SU-DHL-6 (cell line): ENCODE results near the gene WDCP.

Experiments
- H2AFZ ChIP-seq: fragments of 200-600 bp; sonication (generic); 2 replicates; pipeline ENCODE4 v1.6.1; 2014; ENCODE audit warnings: low read depth, mild to moderate bottlenecking, moderate library complexity, mixed read lengths, antibody characterized with exemption, low read length; ENCODE audit not compliant: severe bottlenecking
- H3F3A ChIP-seq: fragments of 200-600 bp; shearing (Covaris generic); 2 replicates; pipeline ENCODE4 v1.6.0; 2016; ENCODE audit warnings: antibody characterized with exemption, mild to moderate bottlenecking; ENCODE audit not compliant: insufficient read depth
- H3K27ac ChIP-seq: fragments of 200-600 bp; sonication (generic); 2 replicates; pipeline ENCODE4 v1.5.1; 2016; ENCODE audit warnings: low read depth, mild to moderate bottlenecking, low read length, moderate library complexity, mixed read lengths
- H3K27me3 ChIP-seq: fragments of 200-600 bp; sonication (generic), shearing (Covaris generic); 2 replicates; pipeline ENCODE4 v1.6.0; 2014; ENCODE audit warnings: mild to moderate bottlenecking, low read length
- H3K36me3 ChIP-seq: fragments of 200-600 bp; sonication (generic); 2 replicates; pipeline ENCODE4 v1.6.1; 2014; ENCODE audit warnings: mild to moderate bottlenecking, low read length, mixed read lengths
- H3K4me2 ChIP-seq: fragments of 300-600, 200-600 bp; shearing (Covaris generic), sonication (generic); 2 replicates; pipeline ENCODE4 v1.6.0; 2014; ENCODE audit warnings: low read length, low read depth, mild to moderate bottlenecking; ENCODE audit not compliant: poor library complexity, severe bottlenecking
- H3K4me3 ChIP-seq: fragments of 200-600 bp; sonication (generic); 2 replicates; pipeline ENCODE4 v1.5.1; 2014; ENCODE audit warnings: antibody characterized with exemption, low read length, mild to moderate bottlenecking, mixed read lengths; ENCODE audit not compliant: insufficient read depth, poor library complexity, severe bottlenecking
- H3K79me2 ChIP-seq: fragments of 200-600 bp; sonication (generic); 2 replicates; pipeline ENCODE4 v1.6.1; 2014; ENCODE audit warnings: mild to moderate bottlenecking, low read length, moderate library complexity; ENCODE audit not compliant: insufficient read depth
- H3K9ac ChIP-seq: fragments of 200-600 bp; sonication (generic); 2 replicates; pipeline ENCODE4 v1.7.0; 2014; ENCODE audit warnings: mild to moderate bottlenecking, low read length
- H3K9me2 ChIP-seq: fragments of 200-600 bp; sonication (generic); replicated peaks from 2 replicates; pipeline ENCODE4 v1.6.1; 2014; ENCODE audit warnings: low read length; ENCODE audit not compliant: insufficient read depth
- H3K9me3 ChIP-seq: fragments of 200-600 bp; sonication (generic); 2 replicates; pipeline ENCODE4 v1.6.1; 2014; ENCODE audit warnings: low read length, mixed read lengths; ENCODE audit not compliant: insufficient read depth
- H4K20me1 ChIP-seq: fragments of 200-600 bp; sonication (generic); 2 replicates; pipeline ENCODE4 v1.6.1; 2014; ENCODE audit warnings: low read depth, mild to moderate bottlenecking, antibody characterized with exemption, low read length, moderate library complexity, mixed read lengths
- EZH2phosphoT487 ChIP-seq: fragments of 200-600 bp; sonication (generic), shearing (Covaris generic); conservative IDR thresholded peaks from 2 replicates; pipeline ENCODE4 v1.6.1; 2018; ENCODE audit warnings: mild to moderate bottlenecking, antibody characterized with exemption, low read length, moderate library complexity, mixed read lengths
- TF ChIP-seq, protein P1 (sequence below): fragments of 200-600 bp; sonication (generic); IDR thresholded peaks from one replicate; pipeline ENCODE4 v1.5.1; 2017; ENCODE audit warnings: antibody characterized with exemption, mild to moderate bottlenecking, low read length, moderate library complexity; ENCODE audit not compliant: insufficient read depth, poor library complexity, severe bottlenecking

The WDCP gene

DNA sequence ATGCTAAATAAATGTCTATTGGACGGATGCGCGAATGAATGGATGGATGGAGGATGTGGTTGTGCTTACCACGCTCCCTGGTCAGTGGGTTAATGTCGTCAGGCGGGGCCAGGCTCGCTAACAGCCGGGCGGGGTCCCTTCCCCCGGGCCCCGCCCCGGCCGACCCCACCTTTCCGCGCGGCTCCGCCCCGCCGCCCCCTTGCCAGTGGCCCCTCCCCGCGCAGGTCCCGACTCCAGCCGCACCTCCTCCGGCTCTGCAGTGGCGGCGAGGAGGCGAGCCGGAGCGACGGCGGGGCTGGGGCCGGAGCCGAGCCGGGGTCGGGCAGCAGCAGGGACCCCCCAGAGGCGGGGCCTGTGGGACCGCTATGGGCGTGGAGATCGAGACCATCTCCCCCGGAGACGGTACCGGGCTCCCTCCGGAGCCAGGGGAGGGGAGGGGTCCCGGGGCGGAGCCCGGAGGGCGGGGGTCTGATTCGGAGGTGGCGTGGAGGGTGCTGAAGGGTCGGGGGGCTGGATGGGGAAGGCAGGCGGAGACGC lies 2.4 kb upstream of the WDCP start, which contains the start of gene FKBP1B:
FKBP1B (plus strand) TSS at position 257 of the 537 bp plus-strand sequence; CDS start at position 366, 109 bp downstream.
- Histone ChIP-seq H3K9me2 (no peaks in the 10 kb centered on the region), H3K36me3 (no peaks in the 10 kb centered on the region), H2AFZ (peak within 1 kb of the TSS; percentile 89), H3K79me2 (peaks cover 25% of the 10 kb centered on the region), H4K20me1 (no peaks in the 10 kb centered on the region), H3K27me3 (no peaks in the 10 kb centered on the region), H3K4me3 (peak within 1 kb of the TSS; percentile 90), H3F3A (peaks cover 14% of the 10 kb centered on the region), H3K9me3 (no peaks in the 10 kb centered on the region), H3K9ac (peak within 1 kb of the TSS; percentile 60), H3K4me2 (peak within 1 kb of the TSS; percentile 100), H3K27ac (no peak within 1 kb of the TSS)
- TF ChIP-seq, protein P1, sequence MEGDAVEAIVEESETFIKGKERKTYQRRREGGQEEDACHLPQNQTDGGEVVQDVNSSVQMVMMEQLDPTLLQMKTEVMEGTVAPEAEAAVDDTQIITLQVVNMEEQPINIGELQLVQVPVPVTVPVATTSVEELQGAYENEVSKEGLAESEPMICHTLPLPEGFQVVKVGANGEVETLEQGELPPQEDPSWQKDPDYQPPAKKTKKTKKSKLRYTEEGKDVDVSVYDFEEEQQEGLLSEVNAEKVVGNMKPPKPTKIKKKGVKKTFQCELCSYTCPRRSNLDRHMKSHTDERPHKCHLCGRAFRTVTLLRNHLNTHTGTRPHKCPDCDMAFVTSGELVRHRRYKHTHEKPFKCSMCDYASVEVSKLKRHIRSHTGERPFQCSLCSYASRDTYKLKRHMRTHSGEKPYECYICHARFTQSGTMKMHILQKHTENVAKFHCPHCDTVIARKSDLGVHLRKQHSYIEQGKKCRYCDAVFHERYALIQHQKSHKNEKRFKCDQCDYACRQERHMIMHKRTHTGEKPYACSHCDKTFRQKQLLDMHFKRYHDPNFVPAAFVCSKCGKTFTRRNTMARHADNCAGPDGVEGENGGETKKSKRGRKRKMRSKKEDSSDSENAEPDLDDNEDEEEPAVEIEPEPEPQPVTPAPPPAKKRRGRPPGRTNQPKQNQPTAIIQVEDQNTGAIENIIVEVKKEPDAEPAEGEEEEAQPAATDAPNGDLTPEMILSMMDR: no peak
- no peak for TF ChIP-seq EZH2phosphoT487

DNA sequence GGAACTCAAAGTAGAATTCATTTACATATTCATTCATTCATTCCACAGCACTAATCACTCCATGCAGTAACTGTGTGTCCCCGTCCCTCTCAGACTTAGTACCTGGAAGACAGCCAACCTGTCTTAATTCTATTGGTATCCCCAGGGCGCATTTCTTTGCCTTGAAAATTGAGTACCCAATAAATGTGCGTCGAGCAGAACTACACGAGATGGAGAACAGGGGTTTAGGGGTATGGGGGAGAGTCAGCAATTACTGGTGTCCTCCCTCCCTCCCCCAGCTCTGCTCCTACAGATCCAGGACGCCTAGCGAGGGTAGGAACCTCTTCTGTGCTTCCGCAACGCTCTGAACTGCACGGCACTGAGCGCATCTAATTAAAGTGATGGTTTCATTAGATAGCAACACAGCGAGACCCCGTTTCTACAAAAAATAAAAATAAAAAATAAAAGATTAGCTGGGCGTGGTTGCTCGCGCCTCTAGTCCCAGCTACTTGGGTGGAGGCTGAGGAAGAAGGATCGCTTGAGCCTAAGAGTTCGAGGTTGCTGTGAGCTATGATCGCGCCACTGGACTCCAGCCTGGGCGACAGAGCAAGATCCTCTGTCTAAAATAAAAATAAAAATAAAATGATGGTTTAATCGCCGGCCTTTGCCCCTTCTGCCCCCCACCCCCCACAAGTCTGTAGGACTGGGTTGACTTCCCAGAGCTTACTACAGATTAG lies 1.7 kb upstream of the WDCP start:
- Histone ChIP-seq H3K4me3 (peak overlapping the region; percentile 90), H3F3A (peaks cover 16% of the 10 kb centered on the region), H4K20me1 (no peaks in the 10 kb centered on the region), H3K9ac (peak overlapping the region; percentile 60), H2AFZ (peak overlapping the region; percentile 89), H3K4me2 (peak overlapping the region; percentile 100), H3K36me3 (no peaks in the 10 kb centered on the region), H3K27me3 (no peaks in the 10 kb centered on the region), H3K79me2 (peaks cover 31% of the 10 kb centered on the region), H3K9me3 (no peaks in the 10 kb centered on the region), H3K27ac (no peak overlapping the region), H3K9me2 (no peaks in the 10 kb centered on the region)
- TF ChIP-seq, protein P1: no peak
- no peak for TF ChIP-seq EZH2phosphoT487

DNA sequence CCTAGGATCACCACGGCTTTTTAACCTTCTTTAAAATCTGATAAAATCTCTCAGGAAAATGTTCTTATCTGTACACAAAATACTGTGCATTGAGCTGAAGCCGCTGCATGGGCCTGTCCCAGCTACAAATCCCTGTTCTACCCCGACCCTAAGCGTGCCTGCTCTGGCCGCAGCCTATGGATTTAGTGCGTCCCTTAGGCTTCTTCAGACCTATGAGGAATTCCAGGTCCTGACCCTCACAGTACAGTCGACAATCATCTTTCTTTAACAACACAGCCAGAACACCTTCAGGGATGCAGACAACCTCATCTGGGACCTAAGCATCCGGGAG lies 477 bp upstream of the WDCP start:
- Histone ChIP-seq H3K79me2 (peaks cover 40% of the 10 kb centered on the region), H3K4me3 (no peak overlapping the region), H3K36me3 (no peaks in the 10 kb centered on the region), H3K9me2 (no peaks in the 10 kb centered on the region), H3K9me3 (no peaks in the 10 kb centered on the region), H3F3A (peaks cover 17% of the 10 kb centered on the region), H3K27ac (no peak overlapping the region), H2AFZ (peak overlapping the region; percentile 82), H3K27me3 (no peaks in the 10 kb centered on the region), H3K4me2 (peak overlapping the region; percentile 100), H3K9ac (peak overlapping the region; percentile 93), H4K20me1 (no peaks in the 10 kb centered on the region)
- TF ChIP-seq EZH2phosphoT487: no peak
- TF ChIP-seq, protein P1: no peak
